Body of pancreas (tissue), 4 donors: ENCODE data around the gene GAPVD1. TPM values are rescaled to one million over a fixed set of nuclear protein-coding genes. Genes with fewer than 3 reads are reported as not detected.

Experiments used
- ATAC-seq: fragments of 150-250 bp; one replicate; pipeline ENCODE4 v1.9.1; 2016
- DNase-seq, 4 donors: peaks; one replicate each; pipeline ENCODE4 v3.0.0-alpha.2; 2019
- H3K27ac ChIP-seq, 4 donors: fragments of 200-600 bp; sonication (generic); 1 replicate in 3 of 4; 2 replicates in 1 of 4; pipeline versions ENCODE4 v1.5.1 to v1.6.1; 2016 to 2019; ENCODE audit warnings: mild to moderate bottlenecking in 1 of 4, mixed read lengths in 1 of 4, moderate library complexity in 1 of 4
- H3K27me3 ChIP-seq, 2 donors: fragments of 200-600 bp; sonication (generic); one replicate each; pipeline ENCODE4 v1.6.0; 2016; ENCODE audit warnings: mild to moderate bottlenecking in 1 of 2
- H3K36me3 ChIP-seq, 2 donors: fragments of 200-600 bp; sonication (generic); replicated peaks in 1 of 2; 2 replicates each; pipeline ENCODE4 v1.5.1; 2016; ENCODE audit warnings: low read depth in 2 of 2; ENCODE audit not compliant: insufficient read depth in 1 of 2
- H3K4me1 ChIP-seq: fragments of 200-600 bp; sonication (generic); one replicate; pipeline ENCODE4 v1.6.0; 2016
- H3K4me3 ChIP-seq, 2 donors: fragments of 200-600 bp; sonication (generic); 1 replicate in 1 of 2; 2 replicates in 1 of 2; pipeline ENCODE4 v1.5.1; 2016 to 2019
- H3K9me3 ChIP-seq, 3 donors: fragments of 200-600 bp; sonication (generic); 1 replicate in 2 of 3; 2 replicates in 1 of 3; pipeline ENCODE4 v1.5.1; 2016
- CTCF ChIP-seq, 7 experiments: fragments of 450-650 bp in 4 of 7; fragments of 200-600 bp in 3 of 7; sonication (generic) in 3 of 7; IDR thresholded peaks; one replicate each; pipeline ENCODE4 v1.5.1; 2016 to 2019; ENCODE audit warnings: antibody characterized with exemption in 7 of 7
- POLR2A ChIP-seq, 3 donors: fragments of 450-650 bp; IDR thresholded peaks; one replicate each; pipeline ENCODE4 v1.6.1; 2016; ENCODE audit warnings: antibody characterized with exemption in 3 of 3, mild to moderate bottlenecking in 2 of 3
- WGBS, 2 donors: methylation state at CpG; one replicate each; pipeline ENCODE4 v1.1.5; 2017; 5-methylcytosine and 5-hydroxymethylcytosine counted together
- intact Hi-C: fragments of 100-400 bp; cut with DNase I; formaldehyde crosslinking; loops from one replicate; pipeline ENCODE4 v1.15.1; 2023
- total RNA-seq, 2 donors: library from RNA; depleted of rRNA; stranded (reverse); fragments of >200 nt; gene quantifications; one replicate each; pipeline ENCODE4 v1.1.0, GENCODE V29; 2016

GAPVD1 gene
- total RNA-seq, 2 donors from 2014 or later: 25.7 to 48.8 TPM

- Histone ChIP-seq H3K4me3 (no peak overlapping the region), H3K36me3 (no peaks in the 10 kb centered on the region), H3K9me3 (no peaks in the 10 kb centered on the region), H3K4me1 (peaks cover 10% of the 10 kb centered on the region), H3K27ac (no peak overlapping the region), H3K27me3 (no peaks in the 10 kb centered on the region)
- DNase-seq (peak in 2 of 4 donors; percentile 16 to 34), ATAC-seq (no peak)
- no peak for TF ChIP-seq POLR2A (IDR thresholded peaks at IDR 0.05)
- peak in 4 of 7 experiments; percentile 33 to 50 (median 40) for TF ChIP-seq CTCF (IDR thresholded peaks at IDR 0.05)
- intact Hi-C loops: no loop called here
- 0 to 16% methylated on average over 2 of the region's 2 CpGs for WGBS, 2 donors
Observed at GRCh38 chr9:125255781-125256391, 5.7 kb upstream of the GAPVD1 start.

GRCh38 chr9:125258160-125258785 is 3.4 kb upstream of the GAPVD1 start:
- 82 to 90% methylated on average over 6 of the region's 6 CpGs for WGBS, 2 donors
- H3K27ac ChIP-seq: no peak overlapping the region
- no peak for TF ChIP-seq POLR2A (IDR thresholded peaks at IDR 0.05)
- no peak for TF ChIP-seq CTCF (IDR thresholded peaks at IDR 0.05)
- peaks cover 22% of the 10 kb centered on the region for H3K4me1 ChIP-seq
- intact Hi-C loops: no loop called here
- ATAC-seq (no peak), DNase-seq (no peak)
- H3K27me3 ChIP-seq: no peaks in the 10 kb centered on the region
- H3K9me3 ChIP-seq: no peaks in the 10 kb centered on the region
- no peaks in the 10 kb centered on the region for H3K36me3 ChIP-seq
- H3K4me3 ChIP-seq: no peak overlapping the region

- no peak overlapping the region for H3K4me3 ChIP-seq
- no peaks in the 10 kb centered on the region for H3K36me3 ChIP-seq
- ATAC-seq (no peak), DNase-seq (peak in 1 of 4 donors; percentile 41)
- WGBS, 2 donors: 45 to 60% methylated on average over 2 of the region's 2 CpGs
- intact Hi-C loops: no loop called here
- no peaks in the 10 kb centered on the region for H3K27me3 ChIP-seq
- no peaks in the 10 kb centered on the region for H3K9me3 ChIP-seq
- TF ChIP-seq POLR2A (IDR thresholded peaks at IDR 0.05) (no peak), CTCF (IDR thresholded peaks at IDR 0.05) (no peak)
- H3K27ac ChIP-seq: peak overlapping the region in 2 of 4 donors; percentile 8 to 16
- peaks cover 28% of the 10 kb centered on the region for H3K4me1 ChIP-seq
Observed at GRCh38 chr9:125258832-125259534, 2.6 kb upstream of the GAPVD1 start.

GRCh38 chr9:125260561-125260960 is 1.1 kb upstream of the GAPVD1 start:
- no peak for TF ChIP-seq POLR2A (IDR thresholded peaks at IDR 0.05)
- TF ChIP-seq CTCF (IDR thresholded peaks at IDR 0.05): no peak
- H3K27ac ChIP-seq: peak overlapping the region in 1 of 4 donors; percentile 71
- H3K4me3 ChIP-seq: no peak overlapping the region
- H3K36me3 ChIP-seq: no peaks in the 10 kb centered on the region
- ATAC-seq (no peak), DNase-seq (no peak)
- intact Hi-C loops: no loop called here
- H3K4me1 ChIP-seq: peaks cover 32% of the 10 kb centered on the region
- H3K9me3 ChIP-seq: no peaks in the 10 kb centered on the region
- no peaks in the 10 kb centered on the region for H3K27me3 ChIP-seq
